HEK293 (cell line): Measurements from ENCODE around the gene AP1AR.

Source experiments
- CTCF ChIA-PET: fragments of 350-600 bp; formaldehyde crosslinking; extraction: SDS; loops from one replicate; lab custom pipeline; 2021; ENCODE audit warnings: antibody characterized with exemption; lab: Yijun Ruan, JAX
- POLR2A ChIA-PET: fragments of 300-600 bp; formaldehyde crosslinking; extraction: SDS; loops from one replicate; lab custom pipeline; 2020; ENCODE audit warnings: antibody characterized with exemption, inconsistent platforms; lab: Yijun Ruan, JAX
- H3K27ac ChIP-seq: fragments of 200-500 bp; sonication (Bioruptor generic); 2 replicates; pipeline ENCODE4 v1.5.1; 2014; ENCODE audit warnings: low read depth, low read length, control low read depth, inconsistent platforms; ENCODE audit errors: extremely low read depth
- H3K36me3 ChIP-seq, 2 experiments: fragments of 200-500 bp in 1 of 2; sonication (Bioruptor generic) in 1 of 2; 1 replicate in 1 of 2; 2 replicates in 1 of 2; pipeline ENCODE4 v1.5.1; 2014 to 2017; ENCODE audit warnings: inconsistent platforms in 2 of 2, low read length in 2 of 2; ENCODE audit not compliant: control insufficient read depth in 2 of 2, insufficient read depth in 1 of 2
- H3K4me1 ChIP-seq: fragments of 200-500 bp; sonication (Bioruptor generic); 2 replicates; pipeline ENCODE4 v1.5.1; 2014; ENCODE audit warnings: mild to moderate bottlenecking, low read length, inconsistent platforms; ENCODE audit not compliant: control insufficient read depth, insufficient read depth
- H3K4me3 ChIP-seq: 2 replicates; pipeline ENCODE4 v1.5.1; 2011; ENCODE audit warnings: low read depth, mild to moderate bottlenecking, control low read depth, low read length, moderate library complexity
- H3K9me3 ChIP-seq: fragments of 200-500 bp; sonication (Bioruptor generic); 2 replicates; pipeline ENCODE4 v1.5.1; 2014; ENCODE audit warnings: low read depth, low read length, inconsistent platforms; ENCODE audit not compliant: control insufficient read depth, insufficient read depth
- GFI1B ChIP-seq: fragments of 450-650 bp; formaldehyde crosslinking; IDR thresholded peaks from 2 replicates; pipeline ENCODE4 v1.5.1; 2016; ENCODE audit warnings: missing biosample characterization, missing genetic modification characterization
- IKZF3 ChIP-seq: fragments of 450-650 bp; IDR thresholded peaks from 2 replicates; pipeline ENCODE4 v1.5.0; 2018; ENCODE audit warnings: missing biosample characterization, mild to moderate bottlenecking, missing genetic modification characterization, moderate library complexity
- KLF1 ChIP-seq: fragments of 450-650 bp; formaldehyde crosslinking; IDR thresholded peaks from 2 replicates; pipeline ENCODE4 v1.5.1; 2016; ENCODE audit warnings: missing biosample characterization, missing genetic modification characterization
- KLF8 ChIP-seq: fragments of 450-650 bp; formaldehyde crosslinking; IDR thresholded peaks from 2 replicates; pipeline ENCODE4 v1.5.1; 2016; ENCODE audit warnings: missing biosample characterization, missing genetic modification characterization
- KLF9 ChIP-seq: fragments of 450-650 bp; formaldehyde crosslinking; IDR thresholded peaks from 2 replicates; pipeline ENCODE4 v1.5.1; 2016; ENCODE audit warnings: missing biosample characterization, missing genetic modification characterization, low read depth
- RBAK ChIP-seq: fragments of 450-650 bp; formaldehyde crosslinking; IDR thresholded peaks from 2 replicates; pipeline ENCODE4 v1.5.1; 2016; ENCODE audit warnings: missing biosample characterization, missing genetic modification characterization
- SCRT1 ChIP-seq: fragments of 450-650 bp; formaldehyde crosslinking; IDR thresholded peaks from 2 replicates; pipeline ENCODE4 v1.5.1; 2016; ENCODE audit warnings: missing biosample characterization, missing genetic modification characterization, borderline replicate concordance
- SCRT2 ChIP-seq: fragments of 450-650 bp; formaldehyde crosslinking; IDR thresholded peaks from 2 replicates; pipeline ENCODE4 v1.5.1; 2016; ENCODE audit warnings: missing biosample characterization, missing genetic modification characterization
- TRIM28 ChIP-seq: IDR thresholded peaks from 2 replicates; pipeline ENCODE4 v1.6.1; 2011; ENCODE audit warnings: low read length, control low read depth, borderline replicate concordance
- ZFP69B ChIP-seq: fragments of 450-650 bp; formaldehyde crosslinking; IDR thresholded peaks from 2 replicates; pipeline ENCODE4 v1.5.1; 2016; ENCODE audit warnings: missing biosample characterization, missing genetic modification characterization
- ZNF223 ChIP-seq: fragments of 450-650 bp; formaldehyde crosslinking; IDR thresholded peaks from 2 replicates; pipeline ENCODE4 v1.5.1; 2016; ENCODE audit warnings: missing biosample characterization, missing genetic modification characterization
- ZNF24 ChIP-seq: fragments of 450-650 bp; formaldehyde crosslinking; IDR thresholded peaks from 2 replicates; pipeline ENCODE4 v1.5.1; 2016; ENCODE audit warnings: missing biosample characterization, missing genetic modification characterization
- ZNF248 ChIP-seq: fragments of 450-650 bp; formaldehyde crosslinking; IDR thresholded peaks from 2 replicates; pipeline ENCODE4 v1.5.1; 2017; ENCODE audit warnings: missing biosample characterization, missing genetic modification characterization
- ZNF350 ChIP-seq: fragments of 450-650 bp; formaldehyde crosslinking; IDR thresholded peaks from 2 replicates; pipeline ENCODE4 v1.5.0; 2017; ENCODE audit warnings: missing biosample characterization, mild to moderate bottlenecking, missing genetic modification characterization
- ZNF473 ChIP-seq: fragments of 450-650 bp; formaldehyde crosslinking; IDR thresholded peaks from 2 replicates; pipeline ENCODE4 v1.5.1; 2017; ENCODE audit warnings: missing biosample characterization, missing genetic modification characterization
- ZNF600 ChIP-seq: fragments of 450-650 bp; formaldehyde crosslinking; IDR thresholded peaks from 2 replicates; pipeline ENCODE4 v1.5.1; 2016; ENCODE audit warnings: missing biosample characterization, missing genetic modification characterization
- ZNF654 ChIP-seq: fragments of 450-650 bp; formaldehyde crosslinking; IDR thresholded peaks from 2 replicates; pipeline ENCODE4 v1.5.1; 2016; ENCODE audit warnings: low read depth, missing biosample characterization, missing genetic modification characterization
- ZNF677 ChIP-seq: fragments of 450-650 bp; IDR thresholded peaks from 2 replicates; pipeline ENCODE4 v1.5.0; 2018; ENCODE audit warnings: missing biosample characterization, mild to moderate bottlenecking, missing genetic modification characterization, moderate library complexity
- ZNF707 ChIP-seq: fragments of 450-650 bp; formaldehyde crosslinking; IDR thresholded peaks from 2 replicates; pipeline ENCODE4 v1.5.1; 2016; ENCODE audit warnings: missing biosample characterization, missing genetic modification characterization
- ZNF747 ChIP-seq: fragments of 450-650 bp; formaldehyde crosslinking; IDR thresholded peaks from 2 replicates; pipeline ENCODE4 v1.5.1; 2016; ENCODE audit warnings: missing biosample characterization, missing genetic modification characterization
- ZNF776 ChIP-seq: fragments of 450-650 bp; formaldehyde crosslinking; IDR thresholded peaks from 2 replicates; pipeline ENCODE4 v1.5.0; 2017; ENCODE audit warnings: missing biosample characterization, missing genetic modification characterization, borderline replicate concordance
- TF ChIP-seq, protein P1 (sequence below): fragments of 450-650 bp; formaldehyde crosslinking; IDR thresholded peaks from 2 replicates; pipeline ENCODE4 v1.5.1; 2016; ENCODE audit warnings: missing biosample characterization, missing genetic modification characterization
- TF ChIP-seq, protein P2 (sequence below): fragments of 450-650 bp; formaldehyde crosslinking; IDR thresholded peaks from 2 replicates; pipeline ENCODE4 v1.5.1; 2016; ENCODE audit warnings: missing biosample characterization, missing genetic modification characterization

The AP1AR gene

DNA sequence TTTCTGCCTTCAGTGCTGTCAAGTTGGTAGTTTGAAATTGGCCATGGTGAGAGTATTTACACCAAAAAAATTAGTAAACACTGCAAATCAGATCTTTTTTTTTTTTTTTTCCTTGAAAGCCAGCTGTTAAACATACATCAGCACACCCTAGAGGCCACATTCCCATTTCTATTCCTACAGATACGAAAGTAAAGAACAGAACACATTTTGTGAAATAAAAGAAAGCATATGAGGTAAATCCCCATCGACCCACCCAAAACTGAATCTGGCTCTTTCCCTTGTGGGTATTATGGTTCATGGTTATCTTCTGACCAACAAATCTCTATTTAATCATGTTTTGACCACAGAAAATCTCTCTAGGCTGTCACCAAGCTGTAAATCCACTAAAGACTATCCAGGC is 41.8 kb upstream of the AP1AR start:
- H3K27ac ChIP-seq: no peak overlapping the region
- CTCF ChIA-PET: interaction anchor here (0.6 to 1.8 kb wide), 3 partner anchors 25 to 1509 kb away, joined by 4 read pairs; no protein-coding TSS in a partner anchor
- H3K4me3 ChIP-seq: no peak overlapping the region
- no peaks in the 10 kb centered on the region for H3K4me1 ChIP-seq
- POLR2A ChIA-PET: no interaction called here
- no peaks in the 10 kb centered on the region; a peak in 1 of 3 replicates for H3K36me3 ChIP-seq
- TF ChIP-seq ZNF350 (tag by site-specific recombination) (no peak), ZNF654 (tag by site-specific recombination) (peak; percentile 3; the same call in 1 of the 2 replicates)
- no peaks in the 10 kb centered on the region for H3K9me3 ChIP-seq

DNA sequence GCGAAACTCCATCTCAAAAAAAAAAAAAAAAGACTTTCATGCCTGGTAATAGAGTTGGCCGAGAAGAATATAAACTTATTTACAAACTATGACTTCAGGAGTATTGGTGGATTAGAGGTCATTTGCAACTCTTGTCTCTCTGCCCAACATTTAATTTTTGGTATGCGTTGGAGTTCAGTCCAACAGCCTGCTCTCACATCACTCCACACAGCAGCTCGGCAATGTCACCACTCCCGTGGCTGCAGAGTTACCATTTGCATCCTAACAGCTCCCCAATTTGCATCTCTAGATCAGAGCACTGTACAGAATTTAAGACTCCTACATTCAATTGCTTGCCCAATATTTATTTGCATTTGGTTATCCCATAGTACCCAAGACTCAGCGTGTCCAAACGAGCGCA is 40.9 kb upstream of the AP1AR start:
- H3K9me3 ChIP-seq: no peaks in the 10 kb centered on the region
- no peak overlapping the region for H3K27ac ChIP-seq
- no peaks in the 10 kb centered on the region for H3K4me1 ChIP-seq
- ChIA-PET POLR2A (no interaction called here), CTCF (interaction anchor here (1.8 kb wide), 1 partner anchor 24 kb away, joined by 4 read pairs; no protein-coding TSS in a partner anchor)
- H3K36me3 ChIP-seq: no peaks in the 10 kb centered on the region; a peak in 1 of 3 replicates
- no peak for TF ChIP-seq RBAK (tag by site-specific recombination)
- no peak for TF ChIP-seq IKZF3 (tag by site-specific recombination)
- TF ChIP-seq ZNF707 (tag by site-specific recombination): no peak
- no peak for TF ChIP-seq GFI1B (tag by site-specific recombination)
- TF ChIP-seq SCRT2 (tag by site-specific recombination): no peak
- TF ChIP-seq, protein P1, sequence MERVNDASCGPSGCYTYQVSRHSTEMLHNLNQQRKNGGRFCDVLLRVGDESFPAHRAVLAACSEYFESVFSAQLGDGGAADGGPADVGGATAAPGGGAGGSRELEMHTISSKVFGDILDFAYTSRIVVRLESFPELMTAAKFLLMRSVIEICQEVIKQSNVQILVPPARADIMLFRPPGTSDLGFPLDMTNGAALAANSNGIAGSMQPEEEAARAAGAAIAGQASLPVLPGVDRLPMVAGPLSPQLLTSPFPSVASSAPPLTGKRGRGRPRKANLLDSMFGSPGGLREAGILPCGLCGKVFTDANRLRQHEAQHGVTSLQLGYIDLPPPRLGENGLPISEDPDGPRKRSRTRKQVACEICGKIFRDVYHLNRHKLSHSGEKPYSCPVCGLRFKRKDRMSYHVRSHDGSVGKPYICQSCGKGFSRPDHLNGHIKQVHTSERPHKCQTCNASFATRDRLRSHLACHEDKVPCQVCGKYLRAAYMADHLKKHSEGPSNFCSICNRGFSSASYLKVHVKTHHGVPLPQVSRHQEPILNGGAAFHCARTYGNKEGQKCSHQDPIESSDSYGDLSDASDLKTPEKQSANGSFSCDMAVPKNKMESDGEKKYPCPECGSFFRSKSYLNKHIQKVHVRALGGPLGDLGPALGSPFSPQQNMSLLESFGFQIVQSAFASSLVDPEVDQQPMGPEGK: no peak
- no peak for TF ChIP-seq ZNF248 (tag by site-specific recombination)
- TF ChIP-seq ZNF600: no peak
- no peak for TF ChIP-seq ZFP69B
- H3K4me3 ChIP-seq: no peak overlapping the region

DNA sequence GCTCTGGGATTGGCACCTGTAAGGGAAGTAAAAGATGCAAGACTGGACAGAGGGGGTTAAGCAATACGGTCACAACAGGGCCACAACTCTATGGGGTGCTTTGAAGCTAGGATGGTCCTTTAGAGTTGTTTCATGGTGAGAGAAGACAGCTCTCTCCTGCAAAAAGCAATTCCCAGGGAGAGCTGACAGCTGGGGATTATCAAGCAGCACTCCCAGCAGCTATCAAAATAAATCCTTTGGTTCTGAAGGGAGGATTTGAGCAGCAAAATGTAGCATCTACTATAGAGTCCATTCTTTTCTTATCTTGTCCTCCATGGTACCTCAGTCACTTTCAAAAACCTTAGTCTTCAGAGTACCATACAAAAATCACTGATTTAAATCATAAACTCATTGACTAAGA is 35.1 kb upstream of the AP1AR start:
- Histone ChIP-seq H3K4me1 (no peaks in the 10 kb centered on the region), H3K9me3 (no peaks in the 10 kb centered on the region), H3K4me3 (no peak overlapping the region), H3K36me3 (no peaks in the 10 kb centered on the region), H3K27ac (no peak overlapping the region)
- no peak for TF ChIP-seq ZNF473 (tag by site-specific recombination)
- ChIA-PET CTCF (interaction anchor here (1.6 kb wide), 1 partner anchor 11 kb away, joined by 3 read pairs; no protein-coding TSS in a partner anchor), POLR2A (no interaction called here)

DNA sequence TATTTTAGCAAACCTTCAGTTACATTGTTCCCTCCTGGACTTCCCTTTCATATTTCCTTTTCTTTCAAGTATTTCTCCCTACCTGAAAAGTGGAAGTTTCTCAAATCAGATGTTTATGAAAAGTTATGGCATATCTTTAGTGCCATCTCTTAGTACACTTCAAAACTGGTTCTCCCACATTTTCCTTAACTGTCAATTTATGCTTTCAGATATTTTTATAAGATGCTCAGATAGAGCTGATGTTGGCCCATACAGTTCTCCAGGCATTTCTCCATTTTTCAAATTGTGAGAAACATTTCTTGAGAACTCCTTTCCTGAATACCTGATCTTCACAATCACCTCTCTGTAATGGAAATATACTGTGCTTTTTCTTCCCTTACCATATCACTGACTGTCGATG is 32.5 kb upstream of the AP1AR start:
- Histone ChIP-seq H3K4me3 (no peak overlapping the region), H3K4me1 (no peaks in the 10 kb centered on the region), H3K27ac (no peak overlapping the region), H3K9me3 (no peaks in the 10 kb centered on the region), H3K36me3 (no peaks in the 10 kb centered on the region)
- TF ChIP-seq SCRT1 (tag by site-specific recombination): no peak
- ChIA-PET POLR2A (no interaction called here), CTCF (interaction anchor here (1.3 kb wide), 1 partner anchor 99 kb away, joined by 3 read pairs; no protein-coding TSS in a partner anchor)

DNA sequence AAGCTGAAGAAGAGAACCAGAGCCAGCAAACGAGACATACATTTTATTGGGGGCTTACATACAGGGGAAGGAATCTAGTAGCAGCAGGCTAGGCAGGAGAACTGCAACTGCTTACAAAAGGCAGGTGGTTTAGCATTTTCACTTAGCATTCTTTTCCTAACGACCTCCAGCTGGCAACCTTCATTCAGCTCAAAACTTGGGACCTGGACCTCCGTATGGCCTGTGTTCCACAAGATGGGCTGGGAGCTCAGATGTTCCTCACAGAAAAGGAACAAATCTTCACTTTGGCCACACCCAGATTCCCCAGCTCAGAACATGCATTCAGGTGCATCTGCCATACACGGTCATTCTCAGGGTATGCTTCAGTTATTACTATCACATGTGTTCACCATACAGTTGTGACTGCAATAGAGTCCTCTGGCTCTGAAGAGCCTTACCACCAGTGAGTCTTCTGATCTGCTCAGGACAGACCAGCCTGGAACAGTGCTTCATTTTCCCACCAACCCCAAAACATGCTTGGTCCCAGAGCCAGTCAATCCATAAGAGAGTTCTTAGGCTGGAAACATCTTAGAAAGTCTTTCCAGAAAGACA is 29.6 kb upstream of the AP1AR start:
- no peaks in the 10 kb centered on the region for H3K4me1 ChIP-seq
- H3K9me3 ChIP-seq: no peaks in the 10 kb centered on the region
- ChIA-PET POLR2A (no interaction called here), CTCF (interaction anchor here (0.7 kb wide), 1 partner anchor 129 kb away, joined by 3 read pairs; no protein-coding TSS in a partner anchor)
- no peaks in the 10 kb centered on the region for H3K36me3 ChIP-seq
- no peak overlapping the region for H3K4me3 ChIP-seq
- H3K27ac ChIP-seq: no peak overlapping the region
- no peak for TF ChIP-seq ZNF677 (tag by site-specific recombination)
- no peak for TF ChIP-seq ZNF747 (tag by site-specific recombination)
- TF ChIP-seq KLF1 (tag by site-specific recombination): no peak
- no peak for TF ChIP-seq ZNF776
- TF ChIP-seq, protein P2, sequence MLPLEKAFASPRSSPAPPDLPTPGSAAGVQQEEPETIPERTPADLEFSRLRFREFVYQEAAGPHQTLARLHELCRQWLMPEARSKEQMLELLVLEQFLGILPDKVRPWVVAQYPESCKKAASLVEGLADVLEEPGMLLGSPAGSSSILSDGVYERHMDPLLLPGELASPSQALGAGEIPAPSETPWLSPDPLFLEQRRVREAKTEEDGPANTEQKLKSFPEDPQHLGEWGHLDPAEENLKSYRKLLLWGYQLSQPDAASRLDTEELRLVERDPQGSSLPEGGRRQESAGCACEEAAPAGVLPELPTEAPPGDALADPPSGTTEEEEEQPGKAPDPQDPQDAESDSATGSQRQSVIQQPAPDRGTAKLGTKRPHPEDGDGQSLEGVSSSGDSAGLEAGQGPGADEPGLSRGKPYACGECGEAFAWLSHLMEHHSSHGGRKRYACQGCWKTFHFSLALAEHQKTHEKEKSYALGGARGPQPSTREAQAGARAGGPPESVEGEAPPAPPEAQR: no peak
- no peak for TF ChIP-seq ZNF223 (tag by site-specific recombination)
- no peak for TF ChIP-seq TRIM28
- TF ChIP-seq ZNF24 (tag by site-specific recombination): no peak
- no peak for TF ChIP-seq KLF9
- no peak for TF ChIP-seq KLF8 (tag by site-specific recombination)
